ENCODE results near the gene KDM4F.

DNA sequence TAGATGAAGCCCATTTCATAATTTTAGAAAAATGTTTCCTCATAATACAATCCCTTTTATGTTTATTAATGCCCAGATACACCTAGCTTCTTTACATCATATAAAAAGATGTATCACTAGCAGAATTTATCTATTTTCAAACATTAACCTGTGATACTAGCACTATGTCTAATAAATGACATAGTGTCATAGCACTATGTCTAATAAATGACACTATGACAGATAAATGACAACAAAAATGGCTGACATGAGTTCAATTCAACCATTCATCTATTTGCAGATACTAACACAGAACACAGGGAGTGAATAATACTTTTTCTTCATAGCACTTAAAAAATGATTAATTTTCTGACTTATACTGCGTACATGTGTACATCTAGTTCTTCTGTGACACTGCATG is 43.6 kb upstream of the KDM4F start:
- TF ChIP-seq CTCF (IDR thresholded peaks at IDR 0.05; ENCODE audit: poor library complexity, severe bottlenecking), result no peak
- no peak for TF ChIP-seq EZH2 (IDR thresholded peaks at IDR 0.05; ENCODE audit: borderline replicate concordance, insufficient read depth, low read length, poor library complexity, severe bottlenecking)
- peak; percentile 61 for TF ChIP-seq POLR2AphosphoS5 (IDR thresholded peaks at IDR 0.05)
- no peak for TF ChIP-seq REST (IDR thresholded peaks at IDR 0.05; ENCODE audit: borderline replicate concordance)
- TF ChIP-seq RAD21 (conservative IDR thresholded peaks at IDR 0.05), result no peak
- TF ChIP-seq TAF1 (IDR thresholded peaks at IDR 0.05; ENCODE audit: low read depth), result no peak
- peak; percentile 95 for TF ChIP-seq EP300 (conservative IDR thresholded peaks at IDR 0.05; ENCODE audit: poor library complexity, severe bottlenecking)

All from neural cell (in vitro differentiated cells).